ENCODE measurements around the gene PLCH1.

The PLCH1 gene

GRCh38 chr3:155392138-155392537 is 352.7 kb downstream of the PLCH1 start:
- no peaks in the 10 kb centered on the region for H4K20me1 ChIP-seq (ENCODE audit: insufficient read depth, low read length)
- no peak overlapping the region for H2AFZ ChIP-seq (ENCODE audit: low read length)
- H3K79me2 ChIP-seq (ENCODE audit: insufficient read depth, low read length): no peaks in the 10 kb centered on the region
- no peaks in the 10 kb centered on the region for H3K27me3 ChIP-seq (ENCODE audit: insufficient read depth, low read length)
- no peak overlapping the region for H3K9ac ChIP-seq (ENCODE audit: low read length)
- no peak overlapping the region for H3K4me2 ChIP-seq (ENCODE audit: low read length)
- H3F3A ChIP-seq (ENCODE audit: insufficient read depth, low read length): no peaks in the 10 kb centered on the region
- H3K27ac ChIP-seq (ENCODE audit: low read depth, low read length, poor library complexity, severe bottlenecking): no peak overlapping the region
- no peaks in the 10 kb centered on the region for H3K9me2 ChIP-seq (ENCODE audit: low read depth, low read length)
- no peaks in the 10 kb centered on the region for H3K36me3 ChIP-seq (ENCODE audit: insufficient read depth, low read length)
- H3K4me1 ChIP-seq (ENCODE audit: insufficient read depth, low read length, severe bottlenecking): no peaks in the 10 kb centered on the region
- H3K9me3 ChIP-seq (ENCODE audit: low read length): no peaks in the 10 kb centered on the region
- TF ChIP-seq CTCF (IDR thresholded peaks at IDR 0.05; ENCODE audit: low read length): no peak
- no peak for TF ChIP-seq EZH2 (IDR thresholded peaks at IDR 0.05; ENCODE audit: borderline replicate concordance, low read length)
- H3K4me3 ChIP-seq (ENCODE audit: low read depth, low read length, poor library complexity, severe bottlenecking): no peak overlapping the region

GRCh38 chr3:155391551-155391958 is 353.3 kb downstream of the PLCH1 start:
- Histone ChIP-seq H3K79me2 (ENCODE audit: insufficient read depth, low read length) (no peaks in the 10 kb centered on the region), H3K9me2 (ENCODE audit: low read depth, low read length) (no peaks in the 10 kb centered on the region), H3F3A (ENCODE audit: insufficient read depth, low read length) (no peaks in the 10 kb centered on the region), H3K4me2 (ENCODE audit: low read length) (no peak overlapping the region), H3K36me3 (ENCODE audit: insufficient read depth, low read length) (no peaks in the 10 kb centered on the region), H3K27me3 (ENCODE audit: insufficient read depth, low read length) (no peaks in the 10 kb centered on the region), H3K27ac (ENCODE audit: low read depth, low read length, poor library complexity, severe bottlenecking) (no peak overlapping the region), H4K20me1 (ENCODE audit: insufficient read depth, low read length) (no peaks in the 10 kb centered on the region), H3K4me1 (ENCODE audit: insufficient read depth, low read length, severe bottlenecking) (no peaks in the 10 kb centered on the region), H3K4me3 (ENCODE audit: low read depth, low read length, poor library complexity, severe bottlenecking) (no peak overlapping the region), H2AFZ (ENCODE audit: low read length) (no peak overlapping the region), H3K9ac (ENCODE audit: low read length) (no peak overlapping the region), H3K9me3 (ENCODE audit: low read length) (no peaks in the 10 kb centered on the region)
- TF ChIP-seq CTCF (IDR thresholded peaks at IDR 0.05; ENCODE audit: low read length): no peak
- TF ChIP-seq EZH2 (IDR thresholded peaks at IDR 0.05; ENCODE audit: borderline replicate concordance, low read length): no peak

GRCh38 chr3:155391104-155391503 is 353.8 kb downstream of the PLCH1 start:
- Histone ChIP-seq H3K4me1 (ENCODE audit: insufficient read depth, low read length, severe bottlenecking) (no peaks in the 10 kb centered on the region), H3F3A (ENCODE audit: insufficient read depth, low read length) (no peaks in the 10 kb centered on the region), H3K9me3 (ENCODE audit: low read length) (no peaks in the 10 kb centered on the region), H3K4me2 (ENCODE audit: low read length) (no peak overlapping the region), H3K27ac (ENCODE audit: low read depth, low read length, poor library complexity, severe bottlenecking) (no peak overlapping the region), H3K9ac (ENCODE audit: low read length) (no peak overlapping the region), H3K79me2 (ENCODE audit: insufficient read depth, low read length) (no peaks in the 10 kb centered on the region), H2AFZ (ENCODE audit: low read length) (no peak overlapping the region), H4K20me1 (ENCODE audit: insufficient read depth, low read length) (no peaks in the 10 kb centered on the region), H3K9me2 (ENCODE audit: low read depth, low read length) (no peaks in the 10 kb centered on the region), H3K4me3 (ENCODE audit: low read depth, low read length, poor library complexity, severe bottlenecking) (no peak overlapping the region), H3K36me3 (ENCODE audit: insufficient read depth, low read length) (no peaks in the 10 kb centered on the region), H3K27me3 (ENCODE audit: insufficient read depth, low read length) (no peaks in the 10 kb centered on the region)
- TF ChIP-seq CTCF (IDR thresholded peaks at IDR 0.05; ENCODE audit: low read length) (no peak), EZH2 (IDR thresholded peaks at IDR 0.05; ENCODE audit: borderline replicate concordance, low read length) (no peak)
